Measurements from ENCODE around the gene CCDC122. TPM values are rescaled to one million over a fixed set of nuclear protein-coding genes. Genes with fewer than 3 reads are reported as not detected.

Gene CCDC122
- total RNA-seq, 2 experiments from 2014 or later = 0.52 to 0.64 TPM

- no peak for ATAC-seq (ENCODE audit: poor library complexity)
- Mint-ChIP-seq H3K27ac (no peak overlapping the region), H3K9me3 (no peaks in the 10 kb centered on the region), H3K4me3 (no peak overlapping the region), H3K4me1 (ENCODE audit: low read depth) (no peaks in the 10 kb centered on the region), H3K27me3 (no peaks in the 10 kb centered on the region), H3K36me3 (ENCODE audit: low read depth) (no peaks in the 10 kb centered on the region)
- ChIA-PET CTCF (no interaction called here), POLR2A (no interaction called here)
- intact Hi-C loops (cut with DNase I, micrococcal nuclease) = no loop called here
- Histone ChIP-seq H3K4me1 (ENCODE audit: insufficient read depth, low read length) (no peaks in the 10 kb centered on the region), H3K36me3 (ENCODE audit: insufficient read depth, low read length) (no peaks in the 10 kb centered on the region), H3K27me3 (ENCODE audit: control insufficient read depth in 1 of 2, insufficient read depth in 2 of 2, low read length in 2 of 2) (peaks cover 0 to 3% of the 10 kb centered on the region in 2 experiments), H3K4me3 (ENCODE audit: low read length) (no peak overlapping the region), H3K27ac (ENCODE audit: low read depth in 1 of 2, low read length in 2 of 2) (no peak overlapping the region), H3K9me3 (ENCODE audit: control insufficient read depth in 1 of 2, insufficient read depth in 1 of 2, low read length in 2 of 2) (no peaks in the 10 kb centered on the region)
- no peak for DNase-seq
- TF ChIP-seq, protein P1, sequence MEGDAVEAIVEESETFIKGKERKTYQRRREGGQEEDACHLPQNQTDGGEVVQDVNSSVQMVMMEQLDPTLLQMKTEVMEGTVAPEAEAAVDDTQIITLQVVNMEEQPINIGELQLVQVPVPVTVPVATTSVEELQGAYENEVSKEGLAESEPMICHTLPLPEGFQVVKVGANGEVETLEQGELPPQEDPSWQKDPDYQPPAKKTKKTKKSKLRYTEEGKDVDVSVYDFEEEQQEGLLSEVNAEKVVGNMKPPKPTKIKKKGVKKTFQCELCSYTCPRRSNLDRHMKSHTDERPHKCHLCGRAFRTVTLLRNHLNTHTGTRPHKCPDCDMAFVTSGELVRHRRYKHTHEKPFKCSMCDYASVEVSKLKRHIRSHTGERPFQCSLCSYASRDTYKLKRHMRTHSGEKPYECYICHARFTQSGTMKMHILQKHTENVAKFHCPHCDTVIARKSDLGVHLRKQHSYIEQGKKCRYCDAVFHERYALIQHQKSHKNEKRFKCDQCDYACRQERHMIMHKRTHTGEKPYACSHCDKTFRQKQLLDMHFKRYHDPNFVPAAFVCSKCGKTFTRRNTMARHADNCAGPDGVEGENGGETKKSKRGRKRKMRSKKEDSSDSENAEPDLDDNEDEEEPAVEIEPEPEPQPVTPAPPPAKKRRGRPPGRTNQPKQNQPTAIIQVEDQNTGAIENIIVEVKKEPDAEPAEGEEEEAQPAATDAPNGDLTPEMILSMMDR (IDR thresholded peaks at IDR 0.05) = no peak
Observed at GRCh38 chr13:43918636-43919035, 39.1 kb upstream of the CCDC122 start.

- DNase-seq (no peak), ATAC-seq (ENCODE audit: poor library complexity) (no peak)
- H3K4me1 ChIP-seq (ENCODE audit: insufficient read depth, low read length) = no peaks in the 10 kb centered on the region
- H3K27me3 ChIP-seq (ENCODE audit: control insufficient read depth in 1 of 2, insufficient read depth in 2 of 2, low read length in 2 of 2) = no peaks in the 10 kb centered on the region
- Mint-ChIP-seq H3K9me3 (no peaks in the 10 kb centered on the region), H3K27me3 (no peaks in the 10 kb centered on the region), H3K36me3 (ENCODE audit: low read depth) (no peaks in the 10 kb centered on the region), H3K4me1 (ENCODE audit: low read depth) (no peaks in the 10 kb centered on the region), H3K4me3 (no peak overlapping the region), H3K27ac (no peak overlapping the region)
- CTCF ChIA-PET = no interaction called here
- POLR2A ChIA-PET = no interaction called here
- TF ChIP-seq, protein P1 (IDR thresholded peaks at IDR 0.05) = no peak
- intact Hi-C loops (cut with DNase I, micrococcal nuclease) = no loop called here
- H3K9me3 ChIP-seq (ENCODE audit: control insufficient read depth in 1 of 2, insufficient read depth in 1 of 2, low read length in 2 of 2) = no peaks in the 10 kb centered on the region
- H3K36me3 ChIP-seq (ENCODE audit: insufficient read depth, low read length) = no peaks in the 10 kb centered on the region
- H3K27ac ChIP-seq (ENCODE audit: low read depth in 1 of 2, low read length in 2 of 2) = no peak overlapping the region
- H3K4me3 ChIP-seq (ENCODE audit: low read length) = no peak overlapping the region
Observed at GRCh38 chr13:43916828-43917227, 37.3 kb upstream of the CCDC122 start.

DNA sequence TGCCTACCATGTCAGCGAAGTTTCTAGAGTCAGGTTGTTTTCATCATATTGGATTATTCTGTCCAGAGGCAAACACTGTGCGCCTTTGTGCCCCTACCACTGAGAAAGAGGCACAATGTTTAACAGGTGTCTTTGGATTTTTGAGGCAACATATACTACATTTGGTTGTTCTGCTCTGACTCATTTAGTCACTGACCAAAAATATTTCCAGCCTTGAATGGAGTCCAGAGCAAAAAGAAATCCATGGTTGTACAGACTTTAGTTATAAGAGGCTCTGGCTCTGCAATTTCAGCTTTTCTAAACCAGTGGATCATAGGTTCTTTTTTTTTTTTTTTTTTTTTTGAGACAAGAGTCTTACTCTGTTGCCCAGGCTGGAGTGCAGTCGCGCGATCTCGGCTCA lies 35.9 kb upstream of the CCDC122 start:
- ChIA-PET POLR2A (no interaction called here), CTCF (no interaction called here)
- H3K27me3 Mint-ChIP-seq = no peaks in the 10 kb centered on the region
- Histone ChIP-seq H3K36me3 (ENCODE audit: insufficient read depth, low read length) (no peaks in the 10 kb centered on the region), H3K4me3 (ENCODE audit: low read length) (no peak overlapping the region), H3K9me3 (ENCODE audit: control insufficient read depth in 1 of 2, insufficient read depth in 1 of 2, low read length in 2 of 2) (no peaks in the 10 kb centered on the region), H3K27ac (ENCODE audit: low read depth in 1 of 2, low read length in 2 of 2) (no peak overlapping the region), H3K27me3 (ENCODE audit: control insufficient read depth in 1 of 2, insufficient read depth in 2 of 2, low read length in 2 of 2) (no peaks in the 10 kb centered on the region), H3K4me1 (ENCODE audit: insufficient read depth, low read length) (no peaks in the 10 kb centered on the region)
- no peak overlapping the region for H3K4me3 Mint-ChIP-seq
- no peak for ATAC-seq (ENCODE audit: poor library complexity)
- no peak for DNase-seq
- no peaks in the 10 kb centered on the region for H3K4me1 Mint-ChIP-seq (ENCODE audit: low read depth)
- TF ChIP-seq, protein P1 (IDR thresholded peaks at IDR 0.05) = no peak
- H3K36me3 Mint-ChIP-seq (ENCODE audit: low read depth) = no peaks in the 10 kb centered on the region
- intact Hi-C loops (cut with DNase I, micrococcal nuclease) = no loop called here
- H3K9me3 Mint-ChIP-seq = no peaks in the 10 kb centered on the region
- H3K27ac Mint-ChIP-seq = no peak overlapping the region
